Measurements from ENCODE around the gene F7. TPM values are rescaled to one million over a fixed set of nuclear protein-coding genes. Genes with fewer than 3 reads are reported as not detected.

F7 gene
- total and polyA plus RNA-seq, 9 of the 15 experiments (the other 6 are each of a cell fraction or from before 2014, with no cell fraction given), result not detected

GRCh38 chr13:113061271-113061625, 44.3 kb upstream of the F7 start:
- Histone ChIP-seq H4K20me1 (replicated peaks; ENCODE audit: control insufficient read depth, insufficient read depth, low read length) (no peaks in the 10 kb centered on the region), H3K4me3 (no peak overlapping the region), H3K9ac (ENCODE audit: insufficient read depth in 1 of 2, low read depth in 2 of 2, low read length in 2 of 2) (no peak overlapping the region), H3K36me3 (ENCODE audit: control insufficient read depth, insufficient read depth, low read length) (no peaks in the 10 kb centered on the region), H3K9me3 (replicated peaks; ENCODE audit: control insufficient read depth, insufficient read depth, low read depth, low read length) (no peaks in the 10 kb centered on the region), H3K4me1 (replicated peaks in 1 of 2; ENCODE audit: control insufficient read depth in 2 of 2, insufficient read depth in 2 of 2, low read length in 2 of 2) (peaks cover 4 to 18% of the 10 kb centered on the region in 2 experiments; a peak in 4 of 5 replicates), H3K27ac (ENCODE audit: extremely low read depth, low read depth, low read length) (no peak overlapping the region), H3K27me3 (ENCODE audit: control insufficient read depth in 2 of 2, insufficient read depth in 2 of 2, low read length in 2 of 2) (peaks cover 25 to 68% of the 10 kb centered on the region in 2 experiments; a peak in 4 of 5 replicates), H3K4me2 (ENCODE audit: insufficient read depth, low read length) (no peak overlapping the region), H3K9me1 (ENCODE audit: control insufficient read depth, insufficient read depth, low read length) (no peaks in the 10 kb centered on the region), H3K79me2 (ENCODE audit: control insufficient read depth, insufficient read depth, low read length) (no peaks in the 10 kb centered on the region), H2AFZ (ENCODE audit: low read depth, low read length) (no peak overlapping the region)
- FAIRE-seq (no peak), DNase-seq (ENCODE audit: extremely low read depth in 1 of 4, low spot score in 3 of 4) (no peak), ATAC-seq (no peak)
- no TSS peak for BruUV-seq (replicated peaks)
- in situ Hi-C loops (cut with MboI) (no loop called here), intact Hi-C loops (cut with micrococcal nuclease) (no loop called here)
- WGBS (ENCODE audit: insufficient coverage, low coverage, missing lambda C conversion rate), result 28% methylated on average over 4 of the region's 9 CpGs
- ChIA-PET POLR2A (interaction anchor here (0.6 kb wide), 1 partner anchor 89 kb away, joined by 4 read pairs; no protein-coding TSS in a partner anchor), CTCF (ENCODE audit: low intra/inter-chr PET ratio) (no interaction called here)
- TF ChIP-seq TAF1 (IDR thresholded peaks at IDR 0.05; ENCODE audit: control insufficient read depth, extremely low read depth, insufficient read depth, low read length, severe bottlenecking) (no peak), LARP7 (IDR thresholded peaks at IDR 0.05) (no peak), MXD1 (CRISPR knock-in tag; IDR thresholded peaks at IDR 0.05; ENCODE audit: borderline replicate concordance, poor library complexity, severe bottlenecking) (no peak), PHF20 (IDR thresholded peaks at IDR 0.05; ENCODE audit: partially characterized antibody) (no peak), E2F3 (CRISPR knock-in tag; IDR thresholded peaks at IDR 0.05) (no peak), ZNF121 (CRISPR knock-in tag; conservative IDR thresholded peaks at IDR 0.05) (no peak), RFX7 (CRISPR knock-in tag; IDR thresholded peaks at IDR 0.05) (no peak), NFYB (IDR thresholded peaks at IDR 0.05; ENCODE audit: extremely low read depth, insufficient read length) (no peak), NCOA4 (IDR thresholded peaks at IDR 0.05; ENCODE audit: partially characterized antibody) (no peak), GTF2B (IDR thresholded peaks at IDR 0.05; ENCODE audit: extremely low read depth, insufficient read length) (no peak), MCM5 (IDR thresholded peaks at IDR 0.05; ENCODE audit: low read depth) (no peak), USF2 (CRISPR knock-in tag; IDR thresholded peaks at IDR 0.05) (no peak), MLX (CRISPR knock-in tag; conservative IDR thresholded peaks at IDR 0.05) (no peak), ZNF143 (CRISPR knock-in tag; IDR thresholded peaks at IDR 0.05) (no peak), ZNF354B (CRISPR knock-in tag; IDR thresholded peaks at IDR 0.05) (no peak), CBFA2T3 (IDR thresholded peaks at IDR 0.05) (no peak)
